ENCODE results near the gene NDFIP1. TPM values are rescaled to one million over a fixed set of nuclear protein-coding genes. Genes with fewer than 3 reads are reported as not detected.

NDFIP1 gene
- total RNA-seq, 1 experiment from 2014 or later, result 26.6 TPM

GRCh38 chr5:142191776-142192175 lies 83.2 kb downstream of the NDFIP1 start:
- Histone ChIP-seq H3K18ac (ENCODE audit: insufficient read length, low read depth, low read length) (no peak overlapping the region), H2BK5ac (ENCODE audit: insufficient read length, low read length) (no peak overlapping the region), H4K8ac (replicated peaks; ENCODE audit: insufficient read length, low read depth, low read length) (no peak overlapping the region), H2AK5ac (ENCODE audit: insufficient read length, low read length) (no peak overlapping the region), H2BK15ac (ENCODE audit: low read depth, low read length) (no peak overlapping the region), H3T11ph (ENCODE audit: low read length) (no peak overlapping the region), H3K23ac (ENCODE audit: insufficient read length, low read depth, low read length) (no peak overlapping the region), H3K14ac (ENCODE audit: insufficient read depth, low read length) (no peak overlapping the region), H2BK120ac (ENCODE audit: low read depth, low read length, poor library complexity, severe bottlenecking) (no peak overlapping the region), H2BK20ac (ENCODE audit: low read depth, low read length, poor library complexity, severe bottlenecking) (no peak overlapping the region), H3K4me1 (ENCODE audit: insufficient read depth, low read length) (peaks cover 2% of the 10 kb centered on the region; the same call in 1 of the 2 replicates), H4K5ac (ENCODE audit: insufficient read length, low read depth, low read length) (no peak overlapping the region), H3K27ac (ENCODE audit: insufficient read length, low read depth, low read length) (no peak overlapping the region), H3K56ac (ENCODE audit: insufficient read length, low read depth, low read length) (no peak overlapping the region), H3K4me2 (ENCODE audit: insufficient read depth, insufficient read length, low read length) (no peak overlapping the region), H3K23me2 (ENCODE audit: insufficient read length, low read depth, low read length, poor library complexity, severe bottlenecking) (no peaks in the 10 kb centered on the region), H4K91ac (ENCODE audit: insufficient read length, low read depth, low read length) (no peak overlapping the region), H3K4ac (ENCODE audit: low read depth, low read length) (no peak overlapping the region), H4K20me1 (ENCODE audit: control insufficient read depth, insufficient read depth, insufficient read length) (no peaks in the 10 kb centered on the region), H2AFZ (ENCODE audit: low read length) (no peak overlapping the region), H3K79me1 (ENCODE audit: insufficient read depth, low read depth, low read length, poor library complexity, severe bottlenecking) (no peaks in the 10 kb centered on the region), H3K9ac (ENCODE audit: extremely low read depth, insufficient read length, low read length) (no peak overlapping the region), H3K9me3 (ENCODE audit: control insufficient read depth, low read depth, low read length) (no peaks in the 10 kb centered on the region), H2BK12ac (ENCODE audit: insufficient read length, low read depth, low read length) (peak overlapping the region; percentile 24), H3K27me3 (ENCODE audit: insufficient read depth, low read length) (no peaks in the 10 kb centered on the region), H3K79me2 (ENCODE audit: insufficient read depth, low read length) (no peaks in the 10 kb centered on the region)
- no peak overlapping the region for H3K4me3 Mint-ChIP-seq
- H3K27me3 Mint-ChIP-seq (ENCODE audit: low read depth), result peaks cover 2% of the 10 kb centered on the region; the same call in 1 of the 2 replicates
- no peak for TF ChIP-seq CTCF (conservative IDR thresholded peaks at IDR 0.05)
- WGBS (ENCODE audit: extremely low coverage, insufficient read length, low lambda C conversion rate), result no CpG with 5 or more reads among the region's 5 CpGs
- H3K27ac Mint-ChIP-seq, result peak overlapping the region in 1 of 3 experiments; percentile 30; a peak in 1 of 7 replicates
- peaks cover 0 to 1% (median 0%) of the 10 kb centered on the region in 3 experiments; a peak in 1 of 7 replicates for H3K36me3 Mint-ChIP-seq (ENCODE audit: insufficient read depth in 1 of 3, low read depth in 3 of 3)
- peaks cover 15 to 21% of the 10 kb centered on the region in 2 experiments for H3K4me1 Mint-ChIP-seq
- no peaks in the 10 kb centered on the region for H3K9me3 Mint-ChIP-seq
- no peak for DNase-seq

Data from H9 (cell line).